HG02885 (cell line): ENCODE data around the gene EVL.
A peak's percentile ranks its signal among the peaks of the same experiment; 100 is the strongest.

Experiments used
- ATAC-seq: cut with Tn5 transposase; IDR thresholded peaks from one replicate; pipeline ENCODE4 v1.9.1; 2021; ENCODE audit warnings: mild to moderate bottlenecking; ENCODE audit not compliant: unreplicated experiment, poor library complexity

Gene EVL

DNA sequence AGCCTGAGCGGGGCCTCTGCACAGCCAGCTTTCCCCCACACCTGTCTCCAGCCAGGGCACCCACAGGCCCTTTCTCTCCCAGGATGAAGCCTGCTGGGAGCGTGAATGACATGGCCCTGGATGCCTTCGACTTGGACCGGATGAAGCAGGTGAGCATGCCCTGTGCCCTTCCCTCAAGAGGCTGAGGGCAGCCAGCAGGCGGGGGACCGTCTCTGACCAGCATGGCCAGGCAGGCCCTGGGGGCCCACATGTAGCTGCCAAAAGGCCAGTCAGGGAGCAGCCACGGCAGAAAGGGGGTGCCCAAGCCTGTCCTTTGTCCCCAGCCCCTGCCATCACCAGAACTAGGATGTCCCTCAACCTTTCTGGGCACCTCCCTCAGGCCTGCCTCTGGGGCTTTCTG is 75.9 kb downstream of the EVL start:
- ATAC-seq, result no peak

DNA sequence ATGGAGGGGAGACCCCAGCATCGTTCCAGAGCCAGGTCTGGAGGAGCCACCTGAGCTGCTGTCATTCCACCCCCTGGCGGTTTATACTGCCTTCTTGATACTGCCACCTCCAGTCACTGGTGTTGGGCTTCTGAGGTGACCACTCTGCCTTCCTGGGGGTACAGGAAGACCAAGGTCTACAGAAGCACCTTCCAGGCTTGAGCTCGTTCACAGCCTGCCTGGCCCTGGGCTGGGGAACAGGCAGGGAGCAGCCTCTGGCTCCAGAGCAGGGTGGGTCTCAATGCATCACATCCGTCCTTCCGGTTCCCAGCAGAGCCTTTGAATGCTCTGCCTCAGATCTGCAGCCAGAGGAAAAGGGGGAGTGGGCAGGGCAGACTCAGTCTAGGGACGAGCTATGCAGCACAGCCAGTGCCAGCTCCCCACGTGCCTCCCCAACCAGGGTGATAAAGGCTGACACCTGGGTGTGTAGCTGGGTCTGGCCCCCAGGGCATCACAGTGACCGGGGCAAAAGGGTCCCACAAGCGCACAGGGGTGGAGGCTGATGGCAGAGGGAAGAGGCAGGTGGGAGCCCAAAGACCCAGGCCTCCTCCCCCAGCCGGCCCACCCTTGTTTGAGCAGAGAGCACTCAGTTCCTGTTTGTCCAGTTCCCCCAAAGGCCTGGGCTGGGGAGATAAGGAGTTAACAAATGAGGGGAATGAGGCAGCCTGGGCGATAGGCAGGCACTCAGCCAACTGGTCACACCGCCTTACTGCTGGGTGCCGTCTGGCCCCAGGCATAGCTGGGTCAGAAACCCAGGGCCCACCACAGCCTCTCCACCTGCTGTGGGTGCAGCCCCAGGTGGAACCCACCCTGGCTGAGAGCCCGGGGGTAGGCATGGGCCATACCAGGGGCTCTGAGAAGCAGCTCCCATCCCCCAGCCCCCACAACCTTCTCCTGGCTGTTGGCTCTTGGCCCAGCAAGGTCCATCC is 77.1 kb downstream of the EVL start:
- no peak for ATAC-seq

DNA sequence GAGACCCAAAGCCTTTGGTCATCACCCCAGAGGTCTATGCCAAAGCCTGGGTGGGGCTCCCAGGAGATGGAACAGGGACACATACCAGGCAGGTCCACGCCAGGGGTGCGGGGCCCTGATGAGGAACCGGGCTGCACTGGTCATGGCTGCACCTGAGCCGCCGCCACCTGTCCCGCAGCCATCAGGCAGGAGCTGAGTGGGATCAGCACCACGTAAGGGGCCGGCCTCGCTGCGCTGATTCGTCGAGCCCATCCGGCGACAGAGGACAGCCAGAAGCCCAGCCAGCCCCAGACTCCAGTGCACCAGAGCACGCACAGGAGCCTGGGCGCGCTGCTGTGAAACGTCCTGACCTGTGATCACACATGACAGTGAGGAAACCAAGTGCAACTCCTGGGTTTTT is 78.3 kb downstream of the EVL start:
- ATAC-seq, result no peak

DNA sequence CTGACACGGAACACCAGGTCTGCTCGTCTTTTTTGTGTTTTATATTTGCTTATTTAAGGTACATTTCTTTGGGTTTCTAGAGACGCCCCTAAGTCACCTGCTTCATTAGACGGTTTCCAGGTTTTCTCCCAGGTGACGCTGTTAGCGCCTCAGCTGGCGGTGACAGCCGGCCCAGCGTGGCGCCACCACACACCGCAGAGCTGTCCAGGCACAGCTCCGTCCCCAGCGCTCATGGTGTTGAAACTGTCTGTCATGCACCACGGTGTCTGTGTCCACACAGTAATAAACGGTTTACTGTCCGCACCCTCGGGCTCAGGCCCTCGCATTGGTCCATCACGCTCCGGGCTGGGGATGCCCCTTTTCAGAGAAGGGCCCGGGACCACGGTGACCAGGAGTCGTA is 78.7 kb downstream of the EVL start:
- ATAC-seq, result no peak

DNA sequence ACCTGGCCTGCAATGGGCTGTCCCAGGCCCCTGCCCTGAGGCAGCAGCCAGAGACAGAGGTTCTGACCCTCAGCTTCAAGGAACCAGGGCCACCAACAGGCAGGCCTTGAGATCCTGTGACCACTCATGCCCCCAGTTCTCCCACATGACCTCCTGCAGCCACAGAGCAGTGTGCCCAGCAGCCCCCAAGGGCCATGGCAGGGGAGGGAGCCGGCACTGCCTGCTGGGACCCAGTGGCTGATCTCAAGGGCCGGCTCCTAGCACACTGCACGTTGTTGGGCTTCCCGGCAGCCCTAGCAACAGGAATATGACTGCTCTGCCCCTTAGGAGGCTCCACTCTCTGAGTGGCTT is 79.4 kb downstream of the EVL start:
- no peak for ATAC-seq

DNA sequence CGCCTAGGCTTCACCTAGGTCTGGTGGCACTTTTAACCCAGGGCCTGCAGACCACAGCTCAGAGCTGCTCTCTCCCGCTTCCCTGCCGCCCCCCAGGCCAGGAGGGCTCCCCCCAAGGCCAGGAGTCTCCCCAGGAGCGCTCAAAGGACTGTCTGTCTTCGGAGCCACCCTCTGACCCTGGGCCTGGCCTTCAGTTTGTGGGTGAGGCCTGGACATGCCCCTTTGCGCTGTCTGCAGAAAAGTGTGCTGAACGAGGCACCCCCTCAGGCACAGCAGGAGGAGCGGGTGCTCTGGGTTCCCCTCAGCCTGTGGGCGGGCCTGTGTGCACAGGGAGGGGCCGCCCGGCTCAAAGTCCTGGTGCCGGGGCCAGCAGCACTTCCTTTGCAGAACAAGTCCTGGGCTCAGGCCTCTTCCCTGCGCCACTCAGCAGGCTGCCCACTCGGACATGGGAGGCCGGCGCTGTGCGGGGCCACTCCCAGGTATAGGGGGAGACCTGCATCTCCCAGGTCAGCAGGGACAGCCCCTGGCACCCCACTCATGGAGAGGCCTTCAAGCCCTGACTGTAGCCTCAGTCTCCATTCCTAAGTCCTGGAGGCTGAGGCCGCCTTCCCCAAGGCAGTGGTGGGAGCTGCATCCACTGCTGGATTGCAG is 79.9 kb downstream of the EVL start:
- no peak for ATAC-seq

- ATAC-seq, result no peak
These were observed 80.7 kb downstream of the EVL start for GRCh38 chr14:100145682-100146464.

- no peak for ATAC-seq
These were observed 81.4 kb downstream of the EVL start for GRCh38 chr14:100146531-100147091.

DNA sequence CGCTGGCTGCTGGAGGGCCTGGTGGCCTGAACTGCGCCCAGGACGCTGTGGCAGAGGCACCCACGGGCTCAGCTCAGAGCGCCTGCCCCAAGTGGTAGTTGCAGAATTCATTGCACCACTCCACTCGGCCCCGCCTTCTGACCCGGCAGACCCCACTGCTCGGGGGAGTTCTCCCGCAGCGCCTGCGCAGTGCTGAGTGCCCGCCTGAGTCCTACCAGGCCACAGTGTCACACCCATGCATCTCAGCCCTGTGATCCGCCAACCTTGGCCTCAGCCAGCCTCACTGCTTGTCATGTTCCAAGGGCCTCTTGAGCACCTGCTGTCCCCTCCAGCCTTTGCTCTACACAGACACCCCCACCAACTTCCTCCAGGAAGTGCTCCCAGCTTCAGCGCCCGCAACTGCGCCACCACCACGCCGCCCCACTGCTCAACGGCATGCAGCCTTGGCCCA is 82.0 kb downstream of the EVL start:
- ATAC-seq, result peak; percentile 35

DNA sequence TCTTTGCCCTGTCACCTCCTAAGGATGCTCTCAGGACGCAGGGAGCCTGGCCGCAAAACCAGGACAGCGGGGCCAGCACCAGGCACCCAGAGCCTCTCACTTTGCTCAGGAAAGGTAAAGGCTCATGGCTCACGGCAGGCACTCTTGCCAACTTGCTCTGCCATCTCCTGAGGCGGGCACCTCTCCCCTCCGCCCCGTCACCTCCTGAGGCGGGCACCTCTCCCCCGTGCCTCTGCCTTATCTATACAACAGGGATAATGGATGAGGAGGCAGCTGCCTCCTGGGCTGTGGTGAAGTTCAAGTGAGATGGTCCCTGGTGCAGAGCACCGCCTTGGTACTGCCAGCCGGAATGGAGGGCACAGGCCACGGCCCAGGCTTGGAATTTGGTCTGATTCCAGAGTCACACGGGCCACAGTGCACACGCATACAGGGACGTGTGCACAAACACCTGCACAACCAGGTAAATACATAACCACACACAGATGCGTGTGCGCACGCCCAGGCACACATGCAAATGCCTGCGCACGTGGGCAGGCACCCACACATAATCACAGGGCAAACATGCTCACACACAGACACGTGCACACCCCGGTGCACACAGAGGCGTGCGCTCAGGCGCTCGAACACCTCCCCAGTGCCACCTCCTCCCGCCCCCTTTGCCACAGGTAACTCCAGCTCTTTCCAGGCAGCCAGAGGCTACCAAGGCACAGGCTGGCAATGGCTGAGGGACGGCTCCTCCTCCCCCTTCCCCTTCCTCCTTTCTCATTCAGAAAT is 82.7 kb downstream of the EVL start:
- peak; percentile 34 for ATAC-seq

DNA sequence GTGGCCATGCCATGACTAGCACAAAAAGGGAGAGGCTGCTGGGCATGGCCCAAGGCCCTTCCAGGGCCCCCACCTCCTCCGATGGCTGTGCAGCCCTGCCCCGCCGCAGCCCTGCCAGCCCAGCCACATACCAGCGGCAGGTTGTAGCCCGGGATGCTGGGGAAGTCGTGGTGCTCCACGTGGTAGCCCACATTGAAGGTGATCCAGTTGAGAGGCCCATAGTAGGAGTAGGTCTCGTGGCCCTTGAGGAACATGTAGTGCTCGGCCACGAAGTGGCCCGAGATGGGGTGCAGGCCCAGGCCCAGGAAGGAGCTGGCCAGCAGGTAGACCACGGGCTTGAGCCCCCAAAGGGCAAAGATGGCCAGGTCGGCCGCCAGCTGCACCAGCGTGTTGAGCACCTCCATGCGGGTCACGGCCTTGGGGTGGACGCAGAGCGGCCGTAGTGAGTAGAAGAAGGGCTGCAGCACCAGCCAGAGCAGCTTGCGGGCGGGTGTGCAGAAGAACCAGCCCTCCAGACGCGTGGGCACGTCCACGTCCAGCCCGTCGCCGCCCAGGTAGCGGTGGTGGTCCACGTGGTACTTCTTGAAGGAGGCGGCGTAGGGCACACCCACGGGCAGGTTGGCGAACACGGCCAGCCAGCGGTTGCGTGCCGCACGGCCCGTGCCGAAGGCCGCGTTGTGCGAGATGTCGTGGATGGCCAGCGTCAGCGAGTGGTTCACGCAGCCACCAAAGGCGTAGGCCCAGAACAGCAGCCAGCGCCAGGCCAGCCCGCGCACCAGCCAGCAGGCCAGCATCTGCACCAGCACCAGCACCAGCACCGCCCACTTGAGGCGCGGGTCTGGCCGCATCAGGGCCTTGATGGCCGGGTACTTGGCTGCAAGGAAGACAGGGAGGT is 83.9 kb downstream of the EVL start:
- no peak for ATAC-seq

- ATAC-seq, result no peak
These were observed 84.8 kb downstream of the EVL start for GRCh38 chr14:100149851-100150611.

GRCh38 chr14:100150932-100151587 is 85.8 kb downstream of the EVL start:
- no peak for ATAC-seq

DNA sequence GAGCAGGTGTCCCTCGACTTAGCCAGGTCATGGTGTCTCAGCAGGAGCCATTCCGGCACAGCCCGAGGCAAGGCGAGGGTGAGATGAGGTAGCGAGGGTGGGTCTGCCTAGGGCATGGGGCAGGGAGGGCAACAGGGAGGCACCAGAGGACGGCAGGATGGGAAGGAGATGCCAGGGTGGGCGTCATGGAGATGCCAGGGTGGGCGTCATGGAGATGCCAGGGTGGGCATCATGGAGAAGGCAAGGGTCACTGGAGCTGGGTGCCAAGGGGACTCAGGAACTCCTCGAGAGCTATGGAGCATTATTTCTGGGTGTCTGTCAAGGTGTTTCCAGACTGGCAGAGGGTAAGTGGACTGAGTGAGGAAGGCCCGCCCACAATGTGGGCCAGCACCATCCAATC is 86.9 kb downstream of the EVL start:
- ATAC-seq, result no peak

DNA sequence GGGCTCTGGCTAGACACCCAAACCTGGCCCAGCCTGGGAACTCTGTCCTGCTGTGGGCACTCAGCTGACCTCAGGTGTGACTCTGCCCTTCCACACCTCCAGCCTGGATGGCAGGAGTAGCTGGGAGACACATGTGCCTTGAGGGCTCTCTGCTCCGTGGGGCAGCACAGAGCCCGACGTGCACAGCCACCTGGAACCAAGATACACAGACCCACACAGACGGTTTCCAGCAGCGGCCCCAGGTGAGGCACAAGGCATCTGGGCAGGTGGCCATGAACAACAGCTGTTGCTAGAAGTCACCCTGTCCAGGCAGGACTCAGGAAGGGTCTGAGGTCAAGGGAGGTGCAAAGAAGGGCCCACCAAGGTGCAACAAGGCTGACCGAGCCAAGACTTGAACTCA is 88.3 kb downstream of the EVL start:
- ATAC-seq, result no peak

DNA sequence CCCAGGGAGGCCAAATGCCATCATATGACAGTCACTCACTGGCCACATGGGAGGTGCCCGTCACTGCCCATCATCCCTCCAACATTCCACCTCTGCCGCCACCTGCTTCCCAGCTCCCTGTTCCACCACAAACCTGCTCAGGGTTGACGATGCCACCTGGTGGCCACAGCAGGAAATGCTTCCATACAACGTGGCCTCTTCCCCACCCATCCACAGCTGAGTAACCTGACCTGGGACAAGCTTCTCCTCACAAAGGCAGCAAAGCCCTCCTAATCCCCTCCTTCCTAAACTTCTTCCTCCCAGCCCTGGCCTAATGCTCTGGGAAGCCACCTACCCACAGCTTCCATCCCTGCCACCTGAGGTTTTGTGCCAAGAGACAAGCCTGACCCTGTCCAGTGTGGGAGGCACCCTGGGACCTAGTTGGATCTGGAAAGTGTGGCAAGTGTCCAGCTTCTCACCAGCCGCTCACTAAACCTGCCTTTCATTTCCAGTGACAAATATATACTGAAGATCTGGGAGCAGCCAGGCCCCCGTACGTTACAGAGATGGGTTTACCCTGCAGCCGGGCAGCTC is 89.9 kb downstream of the EVL start:
- no peak for ATAC-seq
